ENCODE measurements around the gene LGR4. TPM values are rescaled to one million over a fixed set of nuclear protein-coding genes. Genes with fewer than 3 reads are reported as not detected.
A peak's percentile ranks its signal among the peaks of the same experiment; 100 is the strongest.

Gene LGR4
- total and polyA plus RNA-seq, 9 of the 15 experiments (the other 6 are each of a cell fraction or from before 2014, with no cell fraction given), result 0.94 to 10.1 (median 5.8) TPM

DNA sequence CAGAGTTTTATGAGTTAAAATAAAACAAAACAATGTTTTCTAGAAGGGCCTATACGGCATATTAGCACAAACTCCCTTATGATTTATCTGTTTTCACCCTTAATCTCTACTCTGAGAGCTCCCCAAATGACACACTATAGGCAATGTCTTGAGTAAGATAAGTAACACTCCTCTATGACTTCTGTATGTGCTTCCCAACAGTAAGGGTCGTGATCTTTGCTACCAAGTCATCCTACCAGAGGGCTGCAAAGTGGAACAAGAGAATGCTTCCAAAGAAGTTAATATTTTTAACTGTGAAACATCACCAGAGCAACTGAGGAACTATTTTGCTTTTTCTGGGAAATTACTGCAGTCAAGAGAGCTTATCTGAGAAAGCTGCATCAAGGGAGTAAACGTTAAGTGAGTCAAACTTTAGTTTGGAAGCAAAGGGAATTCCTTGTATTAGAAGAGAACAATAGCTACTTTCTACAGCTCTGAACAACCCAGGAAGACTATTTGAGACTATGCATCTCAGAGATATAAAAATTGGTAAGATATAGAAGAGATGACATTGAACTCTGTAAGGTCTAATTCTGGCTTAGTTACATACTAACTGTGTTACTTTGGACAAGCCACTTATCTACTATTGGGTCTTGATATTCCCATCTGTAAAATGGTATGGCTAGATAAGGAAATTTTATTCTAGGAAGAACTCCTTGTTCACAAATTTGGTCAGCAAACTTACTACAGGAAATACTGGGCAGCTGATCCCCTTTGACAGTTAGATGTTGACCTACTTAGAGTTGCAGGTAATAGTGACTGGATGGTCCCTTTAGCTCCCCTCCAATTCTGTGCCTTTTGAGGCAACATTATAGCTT is 65.9 kb downstream of the LGR4 start:
- peak; percentile 77 for ATAC-seq
- WGBS (ENCODE audit: insufficient coverage, low coverage, missing lambda C conversion rate), result 0% methylated on average over 3 of the region's 3 CpGs
- no TSS peak for BruUV-seq (replicated peaks)
- FAIRE-seq, result peak; percentile 51
- ChIA-PET CTCF (ENCODE audit: low intra/inter-chr PET ratio) (no interaction called here), POLR2A (interaction anchor here (0.6 to 2.4 kb wide), 3 partner anchors 11 to 124 kb away, joined by 3 to 9 read pairs (median 3); no protein-coding TSS in a partner anchor)
- H3K4me2 ChIP-seq (ENCODE audit: insufficient read depth, low read length), result peak overlapping the region; percentile 20
- peak overlapping the region; percentile 20; the same call in 2 of the 3 replicates for H3K27ac ChIP-seq (ENCODE audit: extremely low read depth, low read depth, low read length)
- H3K9ac ChIP-seq (ENCODE audit: insufficient read depth in 1 of 2, low read depth in 2 of 2, low read length in 2 of 2), result no peak overlapping the region; a peak in 1 of 4 replicates
- no peaks in the 10 kb centered on the region for H3K27me3 ChIP-seq (ENCODE audit: control insufficient read depth in 2 of 2, insufficient read depth in 2 of 2, low read length in 2 of 2)
- no peaks in the 10 kb centered on the region for H3K9me1 ChIP-seq (ENCODE audit: control insufficient read depth, insufficient read depth, low read length)
- intact Hi-C loops (cut with micrococcal nuclease), result loop anchor here (2.0 kb wide), 1 partner anchor 18 kb away; no protein-coding TSS in a partner anchor
- peaks cover 5 to 31% of the 10 kb centered on the region in 2 experiments; a peak in 4 of 5 replicates for H3K4me1 ChIP-seq (replicated peaks in 1 of 2; ENCODE audit: control insufficient read depth in 2 of 2, insufficient read depth in 2 of 2, low read length in 2 of 2)
- H3K4me3 ChIP-seq, result no peak overlapping the region
- no peaks in the 10 kb centered on the region for H3K9me3 ChIP-seq (replicated peaks; ENCODE audit: control insufficient read depth, insufficient read depth, low read depth, low read length)
- H3K36me3 ChIP-seq (ENCODE audit: control insufficient read depth, insufficient read depth, low read length), result no peaks in the 10 kb centered on the region; the same call in 1 of the 3 replicates
- in situ Hi-C loops (cut with MboI), result no loop called here
- peak in 2 of 4 experiments; percentile 39 to 70 for DNase-seq (ENCODE audit: extremely low read depth in 1 of 4, low spot score in 3 of 4)
- H2AFZ ChIP-seq (ENCODE audit: low read depth, low read length), result no peak overlapping the region
- no peaks in the 10 kb centered on the region for H4K20me1 ChIP-seq (replicated peaks; ENCODE audit: control insufficient read depth, insufficient read depth, low read length)
- H3K79me2 ChIP-seq (ENCODE audit: control insufficient read depth, insufficient read depth, low read length), result no peaks in the 10 kb centered on the region
- TF ChIP-seq, protein P1, sequence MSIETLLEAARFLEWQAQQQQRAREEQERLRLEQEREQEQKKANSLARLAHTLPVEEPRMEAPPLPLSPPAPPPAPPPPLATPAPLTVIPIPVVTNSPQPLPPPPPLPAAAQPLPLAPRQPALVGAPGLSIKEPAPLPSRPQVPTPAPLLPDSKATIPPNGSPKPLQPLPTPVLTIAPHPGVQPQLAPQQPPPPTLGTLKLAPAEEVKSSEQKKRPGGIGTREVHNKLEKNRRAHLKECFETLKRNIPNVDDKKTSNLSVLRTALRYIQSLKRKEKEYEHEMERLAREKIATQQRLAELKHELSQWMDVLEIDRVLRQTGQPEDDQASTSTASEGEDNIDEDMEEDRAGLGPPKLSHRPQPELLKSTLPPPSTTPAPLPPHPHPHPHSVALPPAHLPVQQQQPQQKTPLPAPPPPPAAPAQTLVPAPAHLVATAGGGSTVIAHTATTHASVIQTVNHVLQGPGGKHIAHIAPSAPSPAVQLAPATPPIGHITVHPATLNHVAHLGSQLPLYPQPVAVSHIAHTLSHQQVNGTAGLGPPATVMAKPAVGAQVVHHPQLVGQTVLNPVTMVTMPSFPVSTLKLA (conservative IDR thresholded peaks at IDR 0.05), result no peak
- TF ChIP-seq CREBBP (IDR thresholded peaks at IDR 0.05; ENCODE audit: low read depth, low read length), result no peak
- TF ChIP-seq SREBF2 (CRISPR knock-in tag; IDR thresholded peaks at IDR 0.05), result no peak
- TF ChIP-seq, protein P2, sequence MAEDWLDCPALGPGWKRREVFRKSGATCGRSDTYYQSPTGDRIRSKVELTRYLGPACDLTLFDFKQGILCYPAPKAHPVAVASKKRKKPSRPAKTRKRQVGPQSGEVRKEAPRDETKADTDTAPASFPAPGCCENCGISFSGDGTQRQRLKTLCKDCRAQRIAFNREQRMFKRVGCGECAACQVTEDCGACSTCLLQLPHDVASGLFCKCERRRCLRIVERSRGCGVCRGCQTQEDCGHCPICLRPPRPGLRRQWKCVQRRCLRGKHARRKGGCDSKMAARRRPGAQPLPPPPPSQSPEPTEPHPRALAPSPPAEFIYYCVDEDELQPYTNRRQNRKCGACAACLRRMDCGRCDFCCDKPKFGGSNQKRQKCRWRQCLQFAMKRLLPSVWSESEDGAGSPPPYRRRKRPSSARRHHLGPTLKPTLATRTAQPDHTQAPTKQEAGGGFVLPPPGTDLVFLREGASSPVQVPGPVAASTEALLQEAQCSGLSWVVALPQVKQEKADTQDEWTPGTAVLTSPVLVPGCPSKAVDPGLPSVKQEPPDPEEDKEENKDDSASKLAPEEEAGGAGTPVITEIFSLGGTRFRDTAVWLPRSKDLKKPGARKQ (CRISPR knock-in tag; IDR thresholded peaks at IDR 0.05), result no peak
- TF ChIP-seq NFIX (CRISPR knock-in tag; IDR thresholded peaks at IDR 0.05; ENCODE audit: low read depth), result no peak
- TF ChIP-seq COPS2 (conservative IDR thresholded peaks at IDR 0.05), result no peak
- no peak for TF ChIP-seq RUNX1 (IDR thresholded peaks at IDR 0.05; ENCODE audit: low read depth)
- TF ChIP-seq SMAD2 (IDR thresholded peaks at IDR 0.05; ENCODE audit: low read depth, low read length), result no peak
- TF ChIP-seq, protein P3, sequence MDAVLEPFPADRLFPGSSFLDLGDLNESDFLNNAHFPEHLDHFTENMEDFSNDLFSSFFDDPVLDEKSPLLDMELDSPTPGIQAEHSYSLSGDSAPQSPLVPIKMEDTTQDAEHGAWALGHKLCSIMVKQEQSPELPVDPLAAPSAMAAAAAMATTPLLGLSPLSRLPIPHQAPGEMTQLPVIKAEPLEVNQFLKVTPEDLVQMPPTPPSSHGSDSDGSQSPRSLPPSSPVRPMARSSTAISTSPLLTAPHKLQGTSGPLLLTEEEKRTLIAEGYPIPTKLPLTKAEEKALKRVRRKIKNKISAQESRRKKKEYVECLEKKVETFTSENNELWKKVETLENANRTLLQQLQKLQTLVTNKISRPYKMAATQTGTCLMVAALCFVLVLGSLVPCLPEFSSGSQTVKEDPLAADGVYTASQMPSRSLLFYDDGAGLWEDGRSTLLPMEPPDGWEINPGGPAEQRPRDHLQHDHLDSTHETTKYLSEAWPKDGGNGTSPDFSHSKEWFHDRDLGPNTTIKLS (IDR thresholded peaks at IDR 0.05; ENCODE audit: borderline replicate concordance, low read depth), result no peak
- TF ChIP-seq, protein P4, sequence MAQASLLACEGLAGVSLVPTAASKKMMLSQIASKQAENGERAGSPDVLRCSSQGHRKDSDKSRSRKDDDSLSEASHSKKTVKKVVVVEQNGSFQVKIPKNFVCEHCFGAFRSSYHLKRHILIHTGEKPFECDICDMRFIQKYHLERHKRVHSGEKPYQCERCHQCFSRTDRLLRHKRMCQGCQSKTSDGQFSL (CRISPR knock-in tag; IDR thresholded peaks at IDR 0.05), result no peak
- TF ChIP-seq, protein P4 (tag; IDR thresholded peaks at IDR 0.05), result no peak
- 0 out of 2 replicates have a peak, but pooled peaks have one; percentile 14 for TF ChIP-seq HDAC2 (IDR thresholded peaks at IDR 0.05)
- TF ChIP-seq MEF2D (tag; conservative IDR thresholded peaks at IDR 0.05; ENCODE audit: low read depth), result no peak
- TF ChIP-seq ZNF583 (CRISPR knock-in tag; IDR thresholded peaks at IDR 0.05), result no peak
- TF ChIP-seq HNRNPUL1 (IDR thresholded peaks at IDR 0.05; ENCODE audit: low read length), result no peak
- TF ChIP-seq, protein P5, sequence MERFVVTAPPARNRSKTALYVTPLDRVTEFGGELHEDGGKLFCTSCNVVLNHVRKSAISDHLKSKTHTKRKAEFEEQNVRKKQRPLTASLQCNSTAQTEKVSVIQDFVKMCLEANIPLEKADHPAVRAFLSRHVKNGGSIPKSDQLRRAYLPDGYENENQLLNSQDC (CRISPR knock-in tag; IDR thresholded peaks at IDR 0.05), result no peak
